NCI-H2171 treated with DMSO at 0.1 percent for 48 hours (cell line): Measurements from ENCODE around the gene PKIG.

Experiments used
- DNase-seq: peaks from one replicate; lab custom pipeline; 2025; lab: John Stamatoyannopoulos, UW

PKIG gene

DNA sequence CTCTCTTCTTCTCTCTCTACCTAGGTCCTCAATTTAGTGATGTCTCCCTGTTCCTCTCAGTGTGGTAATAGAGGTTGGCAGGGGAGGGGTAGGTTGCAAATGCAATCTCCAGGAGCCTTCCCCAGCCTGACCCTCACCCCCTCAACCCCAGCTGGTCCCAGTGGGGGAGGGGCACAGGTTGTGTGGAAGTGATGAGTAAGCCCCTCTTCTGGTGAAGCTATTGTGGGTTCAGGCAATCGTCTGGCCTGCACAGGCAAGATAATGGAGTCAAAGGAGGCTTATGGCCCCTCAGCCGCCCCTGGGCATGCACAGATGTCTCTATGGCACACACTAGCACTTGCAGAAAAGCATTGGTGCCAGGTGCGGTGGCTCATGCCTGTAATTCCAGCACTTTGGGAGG, 79.9 kb downstream of the PKIG start:
- no peak for DNase-seq

GRCh38 chr20:44664131-44664530, 81.8 kb downstream of the PKIG start:
- no peak for DNase-seq

DNA sequence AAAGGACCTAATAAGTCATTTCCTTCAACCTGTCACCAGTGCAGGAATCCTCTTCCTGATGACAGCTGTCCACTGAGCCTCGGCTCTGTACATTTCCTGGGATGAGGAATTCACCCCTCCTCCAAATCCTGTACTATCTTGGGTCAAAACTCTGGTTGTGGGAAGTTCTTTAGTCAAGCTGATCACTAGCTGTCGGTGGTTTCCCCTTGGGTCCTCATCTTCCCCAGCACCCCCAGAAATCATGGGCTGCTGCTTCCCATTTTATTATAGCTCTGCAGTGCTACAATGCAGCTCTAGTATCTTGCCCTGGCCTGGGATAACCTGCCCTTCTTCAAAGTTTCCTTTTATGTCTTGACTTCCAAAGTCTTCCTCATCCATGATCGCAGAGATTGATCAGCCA, 83.7 kb downstream of the PKIG start:
- no peak for DNase-seq
